ENCODE data around the gene SFTPD. TPM values are rescaled to one million over a fixed set of nuclear protein-coding genes. Genes with fewer than 3 reads are reported as not detected.

The SFTPD gene
- total RNA-seq, 1 experiment from 2014 or later = 0.24 TPM

- H3K79me1 ChIP-seq (ENCODE audit: insufficient read depth, low read depth, low read length, poor library complexity, severe bottlenecking) = no peaks in the 10 kb centered on the region
- no peak overlapping the region for H2AFZ ChIP-seq (ENCODE audit: low read length)
- no peak overlapping the region for H4K91ac ChIP-seq (ENCODE audit: insufficient read length, low read depth, low read length)
- Mint-ChIP-seq H3K4me3 (no peak overlapping the region), H3K9me3 (peaks cover 6 to 12% of the 10 kb centered on the region in 2 experiments), H3K27ac (no peak overlapping the region), H3K27me3 (ENCODE audit: low read depth) (peaks cover 26% of the 10 kb centered on the region), H3K36me3 (ENCODE audit: insufficient read depth in 1 of 3, low read depth in 3 of 3) (peaks cover 5 to 12% (median 7%) of the 10 kb centered on the region in 3 experiments; a peak in 6 of 7 replicates), H3K4me1 (peaks cover 4 to 5% of the 10 kb centered on the region in 2 experiments)
- no peaks in the 10 kb centered on the region for H3K4me1 ChIP-seq (ENCODE audit: insufficient read depth, low read length)
- H3K79me2 ChIP-seq (ENCODE audit: insufficient read depth, low read length) = no peaks in the 10 kb centered on the region
- H2BK120ac ChIP-seq (ENCODE audit: low read depth, low read length, poor library complexity, severe bottlenecking) = no peak overlapping the region
- H3K23ac ChIP-seq (ENCODE audit: insufficient read length, low read depth, low read length) = no peak overlapping the region
- no CpG with 5 or more reads among the region's 4 CpGs for WGBS (ENCODE audit: extremely low coverage, insufficient read length, low lambda C conversion rate)
- no peak overlapping the region for H2BK15ac ChIP-seq (ENCODE audit: low read depth, low read length)
- no peak overlapping the region for H3K4me2 ChIP-seq (ENCODE audit: insufficient read depth, insufficient read length, low read length)
- no peak overlapping the region for H4K5ac ChIP-seq (ENCODE audit: insufficient read length, low read depth, low read length)
- H2AK5ac ChIP-seq (ENCODE audit: insufficient read length, low read length) = no peak overlapping the region
- H2BK5ac ChIP-seq (ENCODE audit: insufficient read length, low read length) = no peak overlapping the region
- H3T11ph ChIP-seq (ENCODE audit: low read length) = no peak overlapping the region
- H3K9ac ChIP-seq (ENCODE audit: extremely low read depth, insufficient read length, low read length) = no peak overlapping the region
- no peak overlapping the region for H3K27ac ChIP-seq (ENCODE audit: insufficient read length, low read depth, low read length)
- no peak overlapping the region for H2BK12ac ChIP-seq (ENCODE audit: insufficient read length, low read depth, low read length)
- H3K4ac ChIP-seq (ENCODE audit: low read depth, low read length) = no peak overlapping the region
- peaks cover 3% of the 10 kb centered on the region for H3K23me2 ChIP-seq (ENCODE audit: insufficient read length, low read depth, low read length, poor library complexity, severe bottlenecking)
- no peak for TF ChIP-seq CTCF (conservative IDR thresholded peaks at IDR 0.05)
- H4K20me1 ChIP-seq (ENCODE audit: control insufficient read depth, insufficient read depth, insufficient read length) = no peaks in the 10 kb centered on the region
- no peak overlapping the region for H2BK20ac ChIP-seq (ENCODE audit: low read depth, low read length, poor library complexity, severe bottlenecking)
- H3K27me3 ChIP-seq (ENCODE audit: insufficient read depth, low read length) = peaks cover 7% of the 10 kb centered on the region; the same call in 1 of the 2 replicates
- no peak overlapping the region for H3K14ac ChIP-seq (ENCODE audit: insufficient read depth, low read length)
- no peak overlapping the region for H4K8ac ChIP-seq (replicated peaks; ENCODE audit: insufficient read length, low read depth, low read length)
- no peak for DNase-seq
- no peak overlapping the region for H3K56ac ChIP-seq (ENCODE audit: insufficient read length, low read depth, low read length)
- H3K9me3 ChIP-seq (ENCODE audit: control insufficient read depth, low read depth, low read length) = no peaks in the 10 kb centered on the region
- H3K18ac ChIP-seq (ENCODE audit: insufficient read length, low read depth, low read length) = no peak overlapping the region
Measured at GRCh38 chr10:79930267-79930666, 18.6 kb downstream of the SFTPD start.
